ENCODE data around the gene FOXK2.

The FOXK2 gene

GRCh38 chr17:82644148-82644547 lies 124.6 kb downstream of the FOXK2 start:
- no peak for DNase-seq

DNA sequence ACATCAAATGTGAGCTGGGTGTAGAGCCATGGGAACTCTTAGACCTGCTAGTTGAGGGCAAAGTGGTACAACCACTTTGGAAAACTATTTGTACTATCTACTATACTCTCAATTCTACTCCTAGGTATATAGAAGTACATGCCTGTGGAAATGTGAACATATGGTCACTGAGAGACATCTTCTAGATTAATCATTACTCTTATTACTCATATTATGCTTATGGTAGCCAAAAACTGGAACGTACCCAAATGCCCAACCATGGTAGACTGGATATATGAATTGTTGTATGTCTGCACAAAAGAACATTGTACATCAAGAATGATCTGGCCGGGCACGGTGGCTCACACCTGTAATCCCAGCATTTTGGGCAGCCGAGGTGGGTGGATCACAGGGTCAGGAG lies 126.0 kb downstream of the FOXK2 start:
- DNase-seq, result peak; percentile 15

DNA sequence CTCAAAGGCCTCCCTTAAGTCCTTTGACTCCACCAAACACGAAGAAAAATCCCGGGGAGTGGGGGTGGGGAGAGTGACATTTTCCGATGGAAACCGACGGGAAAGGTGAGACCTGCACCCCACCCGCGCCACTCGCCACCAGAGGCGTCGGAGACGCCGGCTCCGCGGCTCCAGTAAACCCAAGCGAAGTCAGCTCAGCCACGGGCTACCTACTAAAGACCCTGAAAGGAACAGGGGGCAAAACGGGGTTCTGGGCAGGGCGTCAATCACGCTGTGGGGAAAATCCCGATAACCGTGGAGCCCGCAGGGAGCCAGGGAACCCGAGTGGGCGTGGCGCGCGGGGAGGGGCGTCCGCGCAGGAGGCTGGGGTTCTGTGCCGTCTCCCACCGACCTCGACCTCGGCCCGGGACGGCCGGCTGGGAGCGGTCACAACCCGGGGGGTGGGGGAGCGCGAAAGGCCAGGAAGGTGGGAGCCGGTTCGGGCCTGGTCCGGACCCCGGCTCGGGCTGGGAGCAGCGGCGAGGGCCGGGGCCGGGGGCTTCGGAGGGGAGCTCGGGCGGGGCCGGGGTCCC lies 128.1 kb downstream of the FOXK2 start:
- peak; percentile 13 for DNase-seq

DNA sequence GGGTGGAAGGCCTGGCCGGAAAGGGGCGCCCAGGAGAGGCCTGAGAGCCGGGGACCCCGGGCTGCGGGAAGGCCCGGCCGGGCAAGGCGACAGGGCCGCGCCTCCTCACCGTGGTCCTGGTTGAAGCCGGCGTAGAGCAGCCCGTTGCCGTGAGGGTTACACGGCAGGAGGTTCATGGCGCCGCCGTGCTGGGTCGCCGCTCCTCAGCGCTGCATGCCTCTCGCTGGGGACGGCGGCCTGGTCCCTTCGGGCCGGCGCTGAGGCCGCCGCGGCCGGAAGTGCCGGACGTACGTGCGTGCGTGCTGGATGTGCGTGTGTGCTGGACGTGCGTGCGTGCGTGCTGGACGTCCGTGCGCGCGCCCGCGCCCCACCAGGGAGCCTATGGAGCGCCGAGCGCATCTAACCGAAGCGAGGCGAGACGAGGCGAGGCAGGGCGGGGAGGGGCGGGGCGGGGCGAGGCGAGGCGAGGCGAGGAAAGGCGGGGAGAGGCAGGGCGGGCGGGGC lies 128.7 kb downstream of the FOXK2 start, which contains the start of gene WDR45B:
Gene WDR45B (minus strand): TSS at position 280 of the 504 bp plus-strand sequence. CDS start 104 bp downstream, at position 176.
- DNase-seq, result peak; percentile 99

GRCh38 chr17:82648742-82649331 lies 129.3 kb downstream of the FOXK2 start:
- DNase-seq, result no peak

DNA sequence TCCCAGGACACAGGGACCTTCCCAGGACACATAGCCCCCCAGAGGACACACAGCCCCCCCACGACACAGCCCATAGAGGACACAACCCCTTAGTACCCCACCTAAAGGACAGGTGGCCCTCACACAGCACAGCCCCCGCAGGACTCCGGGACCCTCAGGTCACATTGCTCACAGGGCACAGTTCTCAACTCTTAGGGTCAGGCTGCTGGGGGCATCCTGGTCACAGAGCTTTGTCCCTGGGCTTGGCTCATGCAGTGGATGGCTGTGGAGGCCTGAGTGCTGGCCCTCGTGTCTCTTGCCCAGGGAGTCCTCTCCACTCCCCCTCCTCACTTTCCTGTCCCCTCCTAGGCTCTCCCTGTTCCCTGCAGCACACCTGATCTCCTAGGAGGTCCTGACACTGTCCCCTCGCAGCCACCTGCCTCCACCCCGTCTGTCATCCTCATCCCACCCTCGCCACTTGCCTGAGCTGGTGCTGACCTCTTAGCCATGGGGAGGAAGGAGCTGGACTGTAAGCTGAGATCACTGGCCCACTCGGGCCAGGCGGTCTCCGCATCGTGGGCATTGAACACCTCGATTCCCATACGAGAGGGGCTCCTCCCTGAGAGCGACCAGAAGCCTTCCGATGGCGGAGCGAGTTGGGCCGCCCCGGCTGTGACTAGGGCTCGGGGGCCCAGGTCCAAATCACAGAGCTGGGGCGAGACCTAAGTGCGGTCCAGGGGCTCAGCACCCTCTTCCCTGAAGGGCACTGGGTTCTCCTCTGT lies 130.1 kb downstream of the FOXK2 start:
- no peak for DNase-seq

- DNase-seq, result no peak
Measured at GRCh38 chr17:82650723-82651122, 131.2 kb downstream of the FOXK2 start.

GRCh38 chr17:82653651-82654528 lies 134.4 kb downstream of the FOXK2 start:
- no peak for DNase-seq

Data from fibroblast of skin of scalp (primary cell).